HG02938 (cell line): Measurements from ENCODE around the gene MAPK8IP1.
A peak's percentile ranks its signal among the peaks of the same experiment; 100 is the strongest.

ENCODE experiments used
- ATAC-seq: cut with Tn5 transposase; IDR thresholded peaks from one replicate; pipeline ENCODE4 v1.9.1; 2021; ENCODE audit warnings: mild to moderate bottlenecking, moderate library complexity; ENCODE audit not compliant: unreplicated experiment

MAPK8IP1 gene

GRCh38 chr11:45906965-45907611 is 21.6 kb downstream of the MAPK8IP1 start, which contains the start of gene FREY1:
Gene FREY1 (minus strand): TSS chr11:45907271. CDS start chr11:45907245, 26 bp downstream.
- ATAC-seq = no peak

GRCh38 chr11:45907911-45908370 is 22.5 kb downstream of the MAPK8IP1 start:
- ATAC-seq = no peak

- ATAC-seq = no peak
These were observed 24.4 kb downstream of the MAPK8IP1 start for GRCh38 chr11:45909594-45910475.

- ATAC-seq = no peak
These were observed 25.2 kb downstream of the MAPK8IP1 start for GRCh38 chr11:45910623-45911022.

GRCh38 chr11:45913514-45913913 is 28.1 kb downstream of the MAPK8IP1 start:
- ATAC-seq = no peak

GRCh38 chr11:45913942-45914635 is 28.6 kb downstream of the MAPK8IP1 start:
- no peak for ATAC-seq

GRCh38 chr11:45915446-45915845 is 30.0 kb downstream of the MAPK8IP1 start:
- no peak for ATAC-seq

- peak; percentile 4 for ATAC-seq
These were observed 31.8 kb downstream of the MAPK8IP1 start for GRCh38 chr11:45917286-45917622.

- peak; percentile 89 for ATAC-seq
These were observed 32.3 kb downstream of the MAPK8IP1 start, which contains the start of gene PEX16 for GRCh38 chr11:45917623-45918330. Gene PEX16 (minus strand): TSS chr11:45917877. CDS start chr11:45917811, 66 bp downstream.

- ATAC-seq = peak; percentile 22
These were observed 33.0 kb downstream of the MAPK8IP1 start for GRCh38 chr11:45918331-45918941.

GRCh38 chr11:45918962-45919675 is 33.7 kb downstream of the MAPK8IP1 start:
- ATAC-seq = no peak

GRCh38 chr11:45919806-45920530 is 34.5 kb downstream of the MAPK8IP1 start:
- ATAC-seq = no peak

- no peak for ATAC-seq
These were observed 35.4 kb downstream of the MAPK8IP1 start for GRCh38 chr11:45920531-45921477.

GRCh38 chr11:45921561-45922424 is 36.3 kb downstream of the MAPK8IP1 start:
- ATAC-seq = no peak

- ATAC-seq = no peak
These were observed 37.1 kb downstream of the MAPK8IP1 start, which contains the start of gene LARGE2 for GRCh38 chr11:45922425-45923082. Gene LARGE2 (plus strand): TSS chr11:45922656. CDS start chr11:45922883, 227 bp downstream.
